ENCODE measurements around the gene ZNF229.
"Not testable (repeated sequence)": the region's sequence is repeated elsewhere in the genome, so short reads cannot be mapped to it uniquely, and the experiment has no call there.

ZNF229 gene

DNA sequence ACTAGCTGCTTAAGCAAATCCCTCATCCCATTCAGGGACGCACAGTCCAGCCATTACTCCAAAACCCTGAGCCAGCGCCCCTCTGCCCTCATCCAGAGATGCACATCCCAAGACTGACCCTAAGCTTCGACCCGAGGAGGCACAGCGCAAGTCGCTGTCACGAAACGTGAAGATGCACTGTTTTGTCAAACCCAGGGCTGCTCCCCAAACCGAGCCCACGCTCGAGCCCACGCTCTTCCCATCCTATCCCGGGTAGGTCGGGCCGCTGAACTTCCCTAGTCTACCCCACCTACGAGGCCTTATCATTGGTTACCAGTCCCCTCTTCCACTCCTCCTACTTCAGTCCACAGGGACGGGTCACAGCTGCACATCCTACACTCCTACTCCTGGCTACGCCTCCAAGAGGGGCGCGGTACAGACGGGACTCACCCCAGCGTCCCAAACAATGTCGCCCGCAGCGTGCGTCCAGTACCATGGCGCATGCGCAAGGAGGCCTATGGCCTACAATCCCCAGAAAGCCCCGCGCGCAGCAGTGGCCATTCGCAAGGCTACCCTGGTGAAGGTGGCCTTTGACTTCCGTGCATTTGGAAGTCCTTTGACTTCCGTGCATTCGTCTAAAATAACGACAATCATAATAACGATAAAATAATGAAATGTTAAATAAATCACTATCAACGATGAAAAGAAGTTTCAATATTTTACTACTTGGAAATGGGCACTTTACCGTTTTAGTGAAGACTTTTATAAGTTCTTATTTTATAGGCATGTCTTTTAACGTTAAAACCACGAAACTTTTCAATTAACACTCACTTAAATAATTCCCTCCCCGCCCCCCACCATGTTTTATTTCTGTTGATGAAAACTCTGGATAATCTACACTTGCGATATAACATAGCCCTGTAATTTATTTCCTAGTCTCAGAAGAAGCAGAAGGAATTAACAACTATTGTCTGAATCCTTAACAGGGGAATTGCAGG is 46.8 kb downstream of the ZNF229 start, which contains the start of gene ZNF285:
Gene ZNF285, minus strand, starts transcription at position 470 of the 977 bp plus-strand sequence. CDS start 4,395 bp downstream, outside the sequence.
- peak; percentile 91 for DNase-seq
- Mint-ChIP-seq H3K9me3 (peaks cover 70% of the 10 kb centered on the region), H3K36me3 (ENCODE audit: low read depth) (peaks cover 30% of the 10 kb centered on the region), H3K4me1 (peaks cover 15% of the 10 kb centered on the region), H3K27ac (peak within 1 kb of the TSS; percentile 11), H3K4me3 (peak within 1 kb of the TSS; percentile 100), H3K27me3 (ENCODE audit: low read depth, poor library complexity) (peaks cover 13% of the 10 kb centered on the region)
- TF ChIP-seq, protein P1, sequence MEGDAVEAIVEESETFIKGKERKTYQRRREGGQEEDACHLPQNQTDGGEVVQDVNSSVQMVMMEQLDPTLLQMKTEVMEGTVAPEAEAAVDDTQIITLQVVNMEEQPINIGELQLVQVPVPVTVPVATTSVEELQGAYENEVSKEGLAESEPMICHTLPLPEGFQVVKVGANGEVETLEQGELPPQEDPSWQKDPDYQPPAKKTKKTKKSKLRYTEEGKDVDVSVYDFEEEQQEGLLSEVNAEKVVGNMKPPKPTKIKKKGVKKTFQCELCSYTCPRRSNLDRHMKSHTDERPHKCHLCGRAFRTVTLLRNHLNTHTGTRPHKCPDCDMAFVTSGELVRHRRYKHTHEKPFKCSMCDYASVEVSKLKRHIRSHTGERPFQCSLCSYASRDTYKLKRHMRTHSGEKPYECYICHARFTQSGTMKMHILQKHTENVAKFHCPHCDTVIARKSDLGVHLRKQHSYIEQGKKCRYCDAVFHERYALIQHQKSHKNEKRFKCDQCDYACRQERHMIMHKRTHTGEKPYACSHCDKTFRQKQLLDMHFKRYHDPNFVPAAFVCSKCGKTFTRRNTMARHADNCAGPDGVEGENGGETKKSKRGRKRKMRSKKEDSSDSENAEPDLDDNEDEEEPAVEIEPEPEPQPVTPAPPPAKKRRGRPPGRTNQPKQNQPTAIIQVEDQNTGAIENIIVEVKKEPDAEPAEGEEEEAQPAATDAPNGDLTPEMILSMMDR (IDR thresholded peaks at IDR 0.05): no peak

- peaks cover 93% of the 10 kb centered on the region for H3K36me3 Mint-ChIP-seq (ENCODE audit: low read depth)
These were observed 59.0 kb downstream of the ZNF229 start for GRCh38 chr19:44389268-44389667.

More at GRCh38 chr19:44389268-44389667, 59.0 kb downstream of the ZNF229 start:
- H3K4me1 Mint-ChIP-seq; H3K27me3 Mint-ChIP-seq (ENCODE audit: low read depth, poor library complexity); DNase-seq; H3K27ac Mint-ChIP-seq; H3K4me3 Mint-ChIP-seq: not testable (repeated sequence)
- peaks cover 50% of the 10 kb centered on the region for H3K9me3 Mint-ChIP-seq
